GM12873 (cell line): ENCODE data around the gene MAP6.

Experiments
- CTCF ChIP-seq: IDR thresholded peaks from 2 replicates; pipeline ENCODE4 v1.5.1; 2012; ENCODE audit warnings: low read depth, mild to moderate bottlenecking, moderate library complexity, low read length, control low read depth; ENCODE audit not compliant: insufficient read depth; ENCODE audit errors: missing control alignments

The MAP6 gene

GRCh38 chr11:75627906-75628668 lies 40.8 kb downstream of the MAP6 start:
- TF ChIP-seq CTCF: no peak

- TF ChIP-seq CTCF: no peak
Measured at GRCh38 chr11:75626889-75627529, 41.8 kb downstream of the MAP6 start.

- TF ChIP-seq CTCF: no peak
Measured at GRCh38 chr11:75625991-75626888, 42.6 kb downstream of the MAP6 start.

- TF ChIP-seq CTCF: no peak
Measured at GRCh38 chr11:75625021-75625420, 43.8 kb downstream of the MAP6 start.

- no peak for TF ChIP-seq CTCF
Measured at GRCh38 chr11:75616281-75616680, 52.6 kb downstream of the MAP6 start.

GRCh38 chr11:75615751-75616150 lies 53.1 kb downstream of the MAP6 start:
- TF ChIP-seq CTCF: no peak

GRCh38 chr11:75611823-75612222 lies 57.0 kb downstream of the MAP6 start:
- no peak for TF ChIP-seq CTCF
